ENCODE measurements around the gene MTFR2. TPM values are rescaled to one million over a fixed set of nuclear protein-coding genes. Genes with fewer than 3 reads are reported as not detected.
A peak's percentile ranks its signal among the peaks of the same experiment; 100 is the strongest.

MTFR2 gene
- total and polyA plus RNA-seq, 2 experiments from 2014 or later: 2.0 to 4.9 TPM

DNA sequence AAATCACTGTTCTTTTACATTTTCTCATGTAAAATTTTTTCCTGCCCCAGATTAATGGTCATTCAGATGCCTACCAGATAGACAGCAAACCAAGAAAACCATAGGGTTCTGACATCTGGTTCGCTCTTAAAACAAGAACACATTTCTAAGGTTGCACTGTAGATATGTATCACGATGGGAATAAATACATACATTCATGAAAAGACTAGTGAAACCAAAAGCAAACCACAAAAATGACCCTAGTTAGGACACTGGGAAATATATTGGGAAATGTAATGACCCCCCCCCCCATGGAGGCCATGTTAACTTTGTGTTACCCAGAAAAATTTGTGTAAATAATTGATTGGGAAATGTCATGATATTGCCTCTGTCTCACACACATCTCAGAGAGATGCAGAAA, 37.5 kb downstream of the MTFR2 start:
- Histone ChIP-seq H3K4me3 (no peak overlapping the region), H3K36me3 (no peaks in the 10 kb centered on the region), H3K27ac (no peak overlapping the region), H3K4me1 (ENCODE audit: low read depth) (no peaks in the 10 kb centered on the region), H3K27me3 (no peaks in the 10 kb centered on the region), H3K9me3 (ENCODE audit: low read depth) (no peaks in the 10 kb centered on the region)
- no peak for DNase-seq (ENCODE audit: low read depth in 1 of 2, low spot score in 1 of 2)
- TF ChIP-seq, protein P1, sequence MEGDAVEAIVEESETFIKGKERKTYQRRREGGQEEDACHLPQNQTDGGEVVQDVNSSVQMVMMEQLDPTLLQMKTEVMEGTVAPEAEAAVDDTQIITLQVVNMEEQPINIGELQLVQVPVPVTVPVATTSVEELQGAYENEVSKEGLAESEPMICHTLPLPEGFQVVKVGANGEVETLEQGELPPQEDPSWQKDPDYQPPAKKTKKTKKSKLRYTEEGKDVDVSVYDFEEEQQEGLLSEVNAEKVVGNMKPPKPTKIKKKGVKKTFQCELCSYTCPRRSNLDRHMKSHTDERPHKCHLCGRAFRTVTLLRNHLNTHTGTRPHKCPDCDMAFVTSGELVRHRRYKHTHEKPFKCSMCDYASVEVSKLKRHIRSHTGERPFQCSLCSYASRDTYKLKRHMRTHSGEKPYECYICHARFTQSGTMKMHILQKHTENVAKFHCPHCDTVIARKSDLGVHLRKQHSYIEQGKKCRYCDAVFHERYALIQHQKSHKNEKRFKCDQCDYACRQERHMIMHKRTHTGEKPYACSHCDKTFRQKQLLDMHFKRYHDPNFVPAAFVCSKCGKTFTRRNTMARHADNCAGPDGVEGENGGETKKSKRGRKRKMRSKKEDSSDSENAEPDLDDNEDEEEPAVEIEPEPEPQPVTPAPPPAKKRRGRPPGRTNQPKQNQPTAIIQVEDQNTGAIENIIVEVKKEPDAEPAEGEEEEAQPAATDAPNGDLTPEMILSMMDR (IDR thresholded peaks at IDR 0.05; ENCODE audit: low read depth, low read length): no peak

DNA sequence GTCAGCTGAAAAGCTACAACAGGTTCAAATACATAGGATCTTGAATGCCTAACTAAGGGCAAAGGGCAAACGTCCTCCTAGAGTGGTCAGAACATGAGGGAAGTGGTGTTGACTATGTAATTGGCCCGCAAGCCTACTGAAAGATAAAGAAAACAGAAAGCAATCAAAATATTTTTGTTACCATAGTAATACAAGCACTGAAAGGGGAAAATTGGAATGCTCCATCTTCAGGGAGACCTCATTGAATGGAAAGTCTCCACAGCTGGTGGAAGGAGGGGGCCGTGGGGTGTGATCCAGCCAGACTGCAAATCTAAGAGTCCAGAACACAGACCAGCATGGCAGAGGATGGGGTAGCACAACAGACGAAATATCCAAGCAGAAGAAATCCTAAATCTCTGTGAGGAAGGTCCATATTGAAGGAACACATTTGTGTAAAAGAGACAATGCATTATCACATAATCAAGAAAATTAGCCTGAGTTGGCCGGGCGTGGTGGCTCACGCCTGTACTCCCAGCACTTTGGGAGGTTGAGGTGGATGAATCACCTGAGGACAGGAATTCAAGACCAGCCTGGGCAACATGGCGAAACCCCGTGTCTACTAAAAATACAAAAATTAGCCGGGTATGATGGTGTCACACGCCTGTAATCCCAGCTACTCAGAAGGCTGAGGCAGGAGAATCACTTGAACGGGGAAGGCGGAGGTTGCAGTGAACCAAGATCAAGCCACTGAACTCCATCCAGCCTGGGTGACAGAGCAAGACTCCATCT, 39.5 kb downstream of the MTFR2 start:
- no peaks in the 10 kb centered on the region for H3K4me1 ChIP-seq (ENCODE audit: low read depth)
- no peaks in the 10 kb centered on the region for H3K9me3 ChIP-seq (ENCODE audit: low read depth)
- no peak overlapping the region for H3K4me3 ChIP-seq
- no peak overlapping the region for H3K27ac ChIP-seq
- H3K36me3 ChIP-seq: no peaks in the 10 kb centered on the region
- TF ChIP-seq, protein P1 (IDR thresholded peaks at IDR 0.05; ENCODE audit: low read depth, low read length): no peak
- DNase-seq (ENCODE audit: low read depth in 1 of 2, low spot score in 1 of 2): no peak
- no peaks in the 10 kb centered on the region for H3K27me3 ChIP-seq

DNA sequence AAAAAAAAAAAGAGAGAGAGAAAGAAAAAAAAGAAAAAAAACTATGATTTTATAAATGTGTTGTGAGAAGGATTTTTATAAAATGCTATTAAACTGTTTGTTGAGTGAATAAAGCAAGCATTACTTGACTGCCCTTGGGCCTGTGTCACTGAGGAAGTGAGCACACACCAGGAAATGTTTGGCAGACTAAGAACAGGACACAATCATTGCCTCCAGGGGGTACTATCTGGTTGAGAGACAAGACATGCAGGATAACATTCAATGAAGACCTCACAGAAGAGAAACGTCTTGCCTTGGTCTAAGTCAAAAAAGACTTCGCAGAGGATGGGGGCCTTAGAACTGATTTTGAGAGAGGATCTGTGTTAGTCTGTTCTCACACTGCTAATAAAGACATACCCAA, 40.6 kb downstream of the MTFR2 start:
- H3K27me3 ChIP-seq: no peaks in the 10 kb centered on the region
- no peaks in the 10 kb centered on the region for H3K4me1 ChIP-seq (ENCODE audit: low read depth)
- no peak overlapping the region for H3K27ac ChIP-seq
- no peak overlapping the region for H3K4me3 ChIP-seq
- H3K36me3 ChIP-seq: no peaks in the 10 kb centered on the region
- no peak for DNase-seq (ENCODE audit: low read depth in 1 of 2, low spot score in 1 of 2)
- TF ChIP-seq, protein P1 (IDR thresholded peaks at IDR 0.05; ENCODE audit: low read depth, low read length): no peak
- H3K9me3 ChIP-seq (ENCODE audit: low read depth): no peaks in the 10 kb centered on the region

DNA sequence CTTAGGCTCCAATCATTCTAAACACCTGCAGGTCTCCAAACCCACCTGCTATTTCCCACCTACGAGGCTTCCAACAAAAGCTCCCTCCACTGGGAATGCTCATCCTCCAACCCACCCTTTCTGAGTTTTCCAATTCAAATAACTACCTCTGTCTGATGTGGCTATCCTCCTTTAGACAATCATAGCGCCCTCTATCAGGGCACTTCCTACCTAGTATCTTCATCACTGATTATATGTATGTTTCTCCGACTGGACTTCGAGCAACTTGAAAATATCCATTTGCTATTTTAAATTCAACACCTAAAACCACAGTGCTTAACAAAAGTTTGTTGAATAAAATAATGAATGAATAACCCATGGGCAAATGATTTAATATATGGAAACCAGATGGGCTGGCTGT, 41.3 kb downstream of the MTFR2 start:
- Histone ChIP-seq H3K4me3 (no peak overlapping the region), H3K36me3 (no peaks in the 10 kb centered on the region), H3K9me3 (ENCODE audit: low read depth) (no peaks in the 10 kb centered on the region), H3K27me3 (no peaks in the 10 kb centered on the region), H3K27ac (no peak overlapping the region), H3K4me1 (ENCODE audit: low read depth) (no peaks in the 10 kb centered on the region)
- no peak for DNase-seq (ENCODE audit: low read depth in 1 of 2, low spot score in 1 of 2)
- TF ChIP-seq, protein P1 (IDR thresholded peaks at IDR 0.05; ENCODE audit: low read depth, low read length): no peak

DNA sequence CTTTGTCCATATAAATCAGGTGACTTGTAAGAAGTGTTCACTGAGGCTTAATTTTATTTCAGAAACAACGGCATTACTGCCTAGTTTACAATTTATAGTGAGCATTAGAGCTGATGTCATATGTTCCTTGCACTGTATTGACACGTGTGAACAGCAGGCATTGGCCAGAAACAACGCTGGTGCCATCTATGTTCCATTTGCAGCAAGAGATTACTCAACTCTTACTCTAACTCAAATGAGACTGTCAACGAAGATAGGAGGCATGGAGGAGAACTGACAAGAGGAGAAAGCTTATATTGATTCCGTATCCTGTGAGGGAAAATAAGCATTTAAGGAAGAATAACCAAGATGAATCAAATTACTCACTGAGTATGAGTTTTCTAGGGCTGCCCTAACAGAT, 48.4 kb downstream of the MTFR2 start:
- H3K27me3 ChIP-seq: no peaks in the 10 kb centered on the region
- H3K36me3 ChIP-seq: no peaks in the 10 kb centered on the region
- H3K4me1 ChIP-seq (ENCODE audit: low read depth): no peaks in the 10 kb centered on the region
- H3K27ac ChIP-seq: no peak overlapping the region
- H3K9me3 ChIP-seq (ENCODE audit: low read depth): no peaks in the 10 kb centered on the region
- DNase-seq (ENCODE audit: low read depth in 1 of 2, low spot score in 1 of 2): peak in 1 of 2 donors; percentile 24
- no peak overlapping the region for H3K4me3 ChIP-seq
- TF ChIP-seq, protein P1 (IDR thresholded peaks at IDR 0.05; ENCODE audit: low read depth, low read length): no peak
